GM21390 (cell line): ENCODE results near the gene MEOX1.

Experiments
- ATAC-seq: cut with Tn5 transposase; IDR thresholded peaks from one replicate; pipeline ENCODE4 v1.9.1; 2021; ENCODE audit not compliant: unreplicated experiment

Gene MEOX1

GRCh38 chr17:43680461-43680860 is 18.7 kb upstream of the MEOX1 start:
- no peak for ATAC-seq

GRCh38 chr17:43679911-43680310 is 18.2 kb upstream of the MEOX1 start:
- no peak for ATAC-seq

GRCh38 chr17:43679401-43679800 is 17.7 kb upstream of the MEOX1 start:
- ATAC-seq, result no peak

GRCh38 chr17:43676471-43676870 is 14.7 kb upstream of the MEOX1 start:
- no peak for ATAC-seq

- no peak for ATAC-seq
Measured at GRCh38 chr17:43674394-43674793, 12.7 kb upstream of the MEOX1 start.

- no peak for ATAC-seq
Measured at GRCh38 chr17:43673516-43674323, 12.0 kb upstream of the MEOX1 start.

- no peak for ATAC-seq
Measured at GRCh38 chr17:43671755-43672519, 10.2 kb upstream of the MEOX1 start.

- no peak for ATAC-seq
Measured at GRCh38 chr17:43671031-43671692, 9.4 kb upstream of the MEOX1 start.

- no peak for ATAC-seq
Measured at GRCh38 chr17:43670645-43671030, 8.9 kb upstream of the MEOX1 start.

GRCh38 chr17:43669971-43670644 is 8.4 kb upstream of the MEOX1 start:
- ATAC-seq, result no peak

- no peak for ATAC-seq
Measured at GRCh38 chr17:43667947-43668348, 6.2 kb upstream of the MEOX1 start.

GRCh38 chr17:43667506-43667905 is 5.8 kb upstream of the MEOX1 start:
- ATAC-seq, result no peak

GRCh38 chr17:43665937-43666236 is 4.2 kb upstream of the MEOX1 start:
- ATAC-seq, result no peak

- no peak for ATAC-seq
Measured at GRCh38 chr17:43665084-43665936, 3.6 kb upstream of the MEOX1 start.

- no peak for ATAC-seq
Measured at GRCh38 chr17:43664096-43664495, 2.4 kb upstream of the MEOX1 start.

GRCh38 chr17:43663383-43663782 is 1.7 kb upstream of the MEOX1 start:
- ATAC-seq, result no peak

- no peak for ATAC-seq
Measured at GRCh38 chr17:43662413-43663141, 855 bp upstream of the MEOX1 start.

GRCh38 chr17:43660816-43661493 is 767 bp downstream of the MEOX1 start:
- no peak for ATAC-seq
